ENCODE results near the gene POLR2M. TPM values are rescaled to one million over a fixed set of nuclear protein-coding genes. Genes with fewer than 3 reads are reported as not detected.

Gene POLR2M
- total RNA-seq, 4 donors from 2014 or later: 25.5 to 430 (median 34.7) TPM

DNA sequence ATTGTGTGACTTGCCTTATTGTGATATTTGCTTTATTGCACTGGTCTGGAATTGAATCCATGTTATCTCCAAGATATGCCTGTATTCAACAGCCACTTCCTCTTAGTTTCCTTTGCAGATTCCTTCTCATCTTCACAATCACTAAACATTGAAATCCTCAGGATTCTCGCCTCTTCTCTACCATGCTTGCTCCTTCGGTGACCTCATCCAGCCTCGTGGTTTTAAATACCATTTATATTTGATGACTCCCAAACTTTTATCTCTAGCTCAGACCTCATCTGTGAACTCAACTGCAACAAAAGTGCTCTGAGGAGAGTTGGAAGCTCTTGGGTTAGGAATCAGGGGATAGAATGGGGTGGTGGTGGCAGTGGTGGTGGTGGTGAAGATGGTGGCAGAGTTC is 19.9 kb downstream of the POLR2M start:
- intact Hi-C loops (cut with DNase I; ENCODE audit: low total_unique reads): no loop called here
- TF ChIP-seq, protein P1, sequence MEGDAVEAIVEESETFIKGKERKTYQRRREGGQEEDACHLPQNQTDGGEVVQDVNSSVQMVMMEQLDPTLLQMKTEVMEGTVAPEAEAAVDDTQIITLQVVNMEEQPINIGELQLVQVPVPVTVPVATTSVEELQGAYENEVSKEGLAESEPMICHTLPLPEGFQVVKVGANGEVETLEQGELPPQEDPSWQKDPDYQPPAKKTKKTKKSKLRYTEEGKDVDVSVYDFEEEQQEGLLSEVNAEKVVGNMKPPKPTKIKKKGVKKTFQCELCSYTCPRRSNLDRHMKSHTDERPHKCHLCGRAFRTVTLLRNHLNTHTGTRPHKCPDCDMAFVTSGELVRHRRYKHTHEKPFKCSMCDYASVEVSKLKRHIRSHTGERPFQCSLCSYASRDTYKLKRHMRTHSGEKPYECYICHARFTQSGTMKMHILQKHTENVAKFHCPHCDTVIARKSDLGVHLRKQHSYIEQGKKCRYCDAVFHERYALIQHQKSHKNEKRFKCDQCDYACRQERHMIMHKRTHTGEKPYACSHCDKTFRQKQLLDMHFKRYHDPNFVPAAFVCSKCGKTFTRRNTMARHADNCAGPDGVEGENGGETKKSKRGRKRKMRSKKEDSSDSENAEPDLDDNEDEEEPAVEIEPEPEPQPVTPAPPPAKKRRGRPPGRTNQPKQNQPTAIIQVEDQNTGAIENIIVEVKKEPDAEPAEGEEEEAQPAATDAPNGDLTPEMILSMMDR (IDR thresholded peaks at IDR 0.05): no peak
- TF ChIP-seq POLR2A (IDR thresholded peaks at IDR 0.05): no peak
- no peak for DNase-seq (ENCODE audit: low spot score in 2 of 2)
- no peak overlapping the region for H3K4me3 ChIP-seq (ENCODE audit: low read depth, poor library complexity, severe bottlenecking)
- 62 to 87% methylated on average over 3 of the region's 3 CpGs for WGBS, 2 donors

DNA sequence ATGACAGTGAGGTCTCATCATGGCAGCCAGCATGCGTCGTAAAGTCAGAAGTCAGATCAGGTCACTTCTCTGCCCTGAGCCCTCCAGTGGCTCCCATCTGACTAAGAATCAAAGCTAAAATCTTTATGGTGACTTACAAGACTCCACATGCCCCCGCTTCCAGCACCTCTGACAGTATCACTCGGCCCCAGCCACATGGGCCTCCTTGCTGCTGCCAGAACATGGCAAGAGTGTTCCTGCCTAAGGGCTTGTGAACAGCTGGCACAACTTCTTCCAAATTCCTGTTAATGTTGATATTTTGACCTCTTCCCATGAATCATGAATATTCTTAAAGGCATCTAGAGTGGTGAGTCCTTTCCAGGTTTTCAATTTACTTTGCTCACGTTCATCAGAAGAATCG is 20.5 kb downstream of the POLR2M start:
- WGBS, 2 donors: 56 to 60% methylated on average over 6 of the region's 6 CpGs
- H3K4me3 ChIP-seq (ENCODE audit: low read depth, poor library complexity, severe bottlenecking): no peak overlapping the region
- TF ChIP-seq, protein P1 (IDR thresholded peaks at IDR 0.05): no peak
- no peak for TF ChIP-seq POLR2A (IDR thresholded peaks at IDR 0.05)
- intact Hi-C loops (cut with DNase I; ENCODE audit: low total_unique reads): no loop called here
- DNase-seq (ENCODE audit: low spot score in 2 of 2): no peak

DNA sequence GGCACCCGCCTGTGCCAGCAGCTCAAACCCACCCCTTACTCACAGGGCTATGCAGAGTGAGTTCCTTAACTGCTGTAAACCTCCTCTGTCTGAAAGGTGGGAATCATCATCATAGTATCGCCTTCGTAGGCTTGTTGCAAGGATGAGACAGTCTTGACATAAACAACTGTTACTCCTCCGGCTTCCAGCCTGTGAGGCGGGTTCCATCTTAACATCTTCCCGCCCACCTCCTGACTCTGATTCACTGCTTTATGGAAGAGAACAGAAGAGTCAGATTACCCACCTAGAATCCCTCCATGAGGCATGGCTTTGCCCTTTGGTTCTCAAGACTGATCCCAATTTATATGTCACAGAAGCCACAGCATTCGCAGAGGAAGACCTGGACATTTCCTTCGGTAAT is 21.9 kb downstream of the POLR2M start:
- WGBS, 2 donors: 96% methylated on average over 8 of the region's 8 CpGs
- no peak overlapping the region for H3K4me3 ChIP-seq (ENCODE audit: low read depth, poor library complexity, severe bottlenecking)
- intact Hi-C loops (cut with DNase I; ENCODE audit: low total_unique reads): no loop called here
- no peak for TF ChIP-seq POLR2A (IDR thresholded peaks at IDR 0.05)
- TF ChIP-seq, protein P1 (IDR thresholded peaks at IDR 0.05): no peak
- no peak for DNase-seq (ENCODE audit: low spot score in 2 of 2)

DNA sequence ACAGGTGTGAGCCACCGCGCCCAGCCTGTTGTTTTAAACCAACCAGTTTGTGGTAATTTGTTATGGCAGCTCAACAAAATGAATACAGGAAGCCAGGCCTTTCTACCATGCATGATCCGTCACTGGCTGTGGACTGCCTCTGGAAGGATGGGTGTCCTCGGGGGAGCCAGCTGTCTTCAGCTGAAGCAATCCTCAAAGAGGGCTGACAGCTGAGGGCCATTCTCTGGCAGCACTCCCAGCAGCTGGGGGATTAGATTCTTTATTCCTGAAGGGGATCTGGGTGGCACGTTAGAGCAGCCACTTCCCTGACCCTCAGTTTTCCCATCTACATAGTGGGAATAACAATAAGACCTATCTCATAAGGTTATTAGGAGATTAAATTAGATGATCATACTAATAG is 24.4 kb downstream of the POLR2M start:
- intact Hi-C loops (cut with DNase I; ENCODE audit: low total_unique reads): no loop called here
- WGBS, 2 donors: 87 to 92% methylated on average over 5 of the region's 5 CpGs
- H3K4me3 ChIP-seq (ENCODE audit: low read depth, poor library complexity, severe bottlenecking): no peak overlapping the region
- no peak for TF ChIP-seq POLR2A (IDR thresholded peaks at IDR 0.05)
- TF ChIP-seq, protein P1 (IDR thresholded peaks at IDR 0.05): no peak
- no peak for DNase-seq (ENCODE audit: low spot score in 2 of 2)

DNA sequence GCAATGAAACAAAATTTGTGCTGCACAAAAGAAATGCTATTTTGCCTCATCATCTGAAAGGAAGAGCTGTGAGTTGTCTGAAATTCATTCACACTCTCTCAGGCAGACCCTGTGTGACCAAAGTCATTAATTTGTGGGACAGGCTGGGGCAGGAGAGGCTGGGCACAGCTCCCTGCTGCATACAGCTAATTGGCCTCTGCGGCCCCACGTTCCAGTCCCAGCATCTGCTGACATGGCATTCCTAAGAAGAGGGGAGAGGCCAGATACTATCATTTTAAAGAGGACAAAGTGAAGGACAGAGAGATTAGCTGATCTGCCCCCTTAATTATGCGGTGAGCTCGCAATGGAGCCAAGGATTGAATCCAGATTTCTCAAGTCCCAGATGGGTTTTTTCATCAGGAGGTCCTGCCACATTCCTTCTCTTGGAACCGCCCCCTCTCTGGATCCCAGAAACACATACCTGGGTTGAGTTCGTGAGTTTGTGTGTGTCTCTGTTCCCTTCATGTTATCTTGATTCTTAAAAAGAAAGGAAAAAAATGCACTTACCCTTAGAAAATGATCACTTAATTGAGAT is 25.1 kb downstream of the POLR2M start:
- TF ChIP-seq, protein P1 (IDR thresholded peaks at IDR 0.05): no peak
- no peak for TF ChIP-seq POLR2A (IDR thresholded peaks at IDR 0.05)
- H3K4me3 ChIP-seq (ENCODE audit: low read depth, poor library complexity, severe bottlenecking): no peak overlapping the region
- intact Hi-C loops (cut with DNase I; ENCODE audit: low total_unique reads): no loop called here
- WGBS, 2 donors: 45 to 69% methylated on average over 6 of the region's 6 CpGs
- no peak for DNase-seq (ENCODE audit: low spot score in 2 of 2)
